ENCODE results near the gene MELK. TPM values are rescaled to one million over a fixed set of nuclear protein-coding genes. Genes with fewer than 3 reads are reported as not detected.
"Not testable (repeated sequence)": the region's sequence is repeated elsewhere in the genome, so short reads cannot be mapped to it uniquely, and the experiment has no call there.

The MELK gene
- total and polyA plus RNA-seq, 12 donors: 0.15 to 3.1 (median 0.28) TPM; not detected in 4

DNA sequence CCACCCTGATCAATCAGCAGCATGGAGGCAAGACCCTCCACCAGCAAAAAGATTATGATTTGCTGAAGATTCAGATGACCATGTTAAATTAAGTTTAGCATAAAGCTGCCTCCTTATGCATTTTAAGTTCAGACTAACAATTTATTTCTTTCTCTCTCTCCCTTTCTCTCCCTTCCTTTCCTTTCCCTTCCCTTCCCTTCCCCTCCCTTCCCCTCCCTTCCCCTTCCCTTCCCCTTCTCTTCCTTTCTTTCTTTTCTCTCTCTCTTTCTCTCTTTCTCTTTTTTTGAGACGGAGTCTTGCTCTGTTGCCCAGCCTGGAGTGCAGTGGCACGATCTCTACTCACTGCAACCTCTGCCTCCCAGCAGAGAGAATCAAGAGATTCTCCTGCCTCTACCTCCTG is 1.4 kb upstream of the MELK start:
- Histone ChIP-seq H3K36me3 (no peaks in the 10 kb centered on the region), H3K4me3 (no peak overlapping the region), H3K9me3 (no peaks in the 10 kb centered on the region), H3K27ac (no peak overlapping the region), H3K27me3 (no peaks in the 10 kb centered on the region), H3K4me1 (peaks cover 0 to 17% (median 12%) of the 10 kb centered on the region in 9 donors)
- no peak for ATAC-seq
- intact Hi-C loops (cut with DNase I): loop anchor here in 1 of 10 donors (5.0 kb wide), 1 partner anchor 164 kb away; no protein-coding TSS in a partner anchor
- 86 to 88% methylated on average over 2 of the region's 2 CpGs for WGBS, 2 donors
- DNase-seq: no peak
- TF ChIP-seq, protein P1, sequence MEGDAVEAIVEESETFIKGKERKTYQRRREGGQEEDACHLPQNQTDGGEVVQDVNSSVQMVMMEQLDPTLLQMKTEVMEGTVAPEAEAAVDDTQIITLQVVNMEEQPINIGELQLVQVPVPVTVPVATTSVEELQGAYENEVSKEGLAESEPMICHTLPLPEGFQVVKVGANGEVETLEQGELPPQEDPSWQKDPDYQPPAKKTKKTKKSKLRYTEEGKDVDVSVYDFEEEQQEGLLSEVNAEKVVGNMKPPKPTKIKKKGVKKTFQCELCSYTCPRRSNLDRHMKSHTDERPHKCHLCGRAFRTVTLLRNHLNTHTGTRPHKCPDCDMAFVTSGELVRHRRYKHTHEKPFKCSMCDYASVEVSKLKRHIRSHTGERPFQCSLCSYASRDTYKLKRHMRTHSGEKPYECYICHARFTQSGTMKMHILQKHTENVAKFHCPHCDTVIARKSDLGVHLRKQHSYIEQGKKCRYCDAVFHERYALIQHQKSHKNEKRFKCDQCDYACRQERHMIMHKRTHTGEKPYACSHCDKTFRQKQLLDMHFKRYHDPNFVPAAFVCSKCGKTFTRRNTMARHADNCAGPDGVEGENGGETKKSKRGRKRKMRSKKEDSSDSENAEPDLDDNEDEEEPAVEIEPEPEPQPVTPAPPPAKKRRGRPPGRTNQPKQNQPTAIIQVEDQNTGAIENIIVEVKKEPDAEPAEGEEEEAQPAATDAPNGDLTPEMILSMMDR (IDR thresholded peaks at IDR 0.05): no peak

DNA sequence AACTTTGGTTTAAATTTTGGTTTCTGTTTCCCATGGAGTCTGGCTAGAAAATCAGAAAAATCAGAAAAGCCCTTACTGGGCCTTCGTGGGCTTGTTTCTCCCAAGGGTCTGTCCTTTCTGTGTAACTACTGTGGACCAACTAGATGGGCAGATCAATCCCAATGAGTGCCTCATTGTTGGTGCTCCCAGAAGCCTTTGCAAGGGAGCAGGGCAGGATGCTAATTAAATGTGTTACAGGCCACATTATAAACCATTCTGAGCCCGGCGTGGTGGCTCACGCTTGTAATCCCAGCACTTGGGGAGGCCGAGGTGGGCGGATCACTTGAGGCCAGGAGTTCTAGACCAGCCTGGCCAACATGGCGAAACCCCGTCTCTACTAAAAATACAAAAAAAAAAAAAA is 1.4 kb downstream of the MELK start:
- WGBS, 2 donors: 91 to 93% methylated on average over 8 of the region's 8 CpGs
- not testable (repeated sequence) for H3K9me3 ChIP-seq, DNase-seq, H3K36me3 ChIP-seq, ATAC-seq, H3K27me3 ChIP-seq
- peak overlapping the region in 1 of 10 donors; percentile 98 for H3K4me3 ChIP-seq
- intact Hi-C loops (cut with DNase I): loop anchor here in 1 of 10 donors (5.0 kb wide), 1 partner anchor 167 kb away; no protein-coding TSS in a partner anchor
- peak overlapping the region in 1 of 10 donors; percentile 89 for H3K27ac ChIP-seq
- H3K4me1 ChIP-seq: peaks cover 0 to 17% (median 12%) of the 10 kb centered on the region in 9 donors

DNA sequence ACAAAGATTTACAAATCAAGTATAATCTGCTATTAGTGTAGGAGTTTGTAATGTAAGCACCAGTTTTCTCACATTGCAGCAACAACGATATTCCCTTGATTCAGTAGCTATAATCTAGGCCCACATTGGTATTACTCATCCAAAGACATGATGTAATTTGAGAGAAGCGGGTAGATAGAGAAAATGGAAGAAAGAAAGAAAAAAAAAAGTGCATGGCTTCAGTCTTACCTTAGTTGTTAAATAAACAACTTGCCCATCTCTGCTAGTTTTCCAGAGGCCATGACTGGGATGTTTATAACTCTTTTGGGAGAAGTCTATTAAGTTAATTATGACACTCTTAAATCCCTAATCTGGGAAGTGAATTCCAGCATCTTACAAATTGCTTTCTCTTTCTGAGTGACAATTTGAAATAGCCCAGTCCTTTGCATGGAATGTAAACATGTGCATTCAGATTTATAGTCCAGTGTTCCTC is 2.8 kb downstream of the MELK start:
- ATAC-seq: no peak
- peaks cover 0 to 3% (median 0%) of the 10 kb centered on the region in 9 donors for H3K36me3 ChIP-seq
- no peak overlapping the region for H3K4me3 ChIP-seq
- TF ChIP-seq, protein P1 (IDR thresholded peaks at IDR 0.05): no peak
- H3K27me3 ChIP-seq: no peaks in the 10 kb centered on the region
- H3K4me1 ChIP-seq: peaks cover 0 to 17% (median 12%) of the 10 kb centered on the region in 9 donors
- no peak overlapping the region for H3K27ac ChIP-seq
- 65 to 69% methylated on average over 2 of the region's 2 CpGs for WGBS, 2 donors
- H3K9me3 ChIP-seq: no peaks in the 10 kb centered on the region
- DNase-seq: no peak
- intact Hi-C loops (cut with DNase I): loop anchor here in 1 of 10 donors (5.0 kb wide), 1 partner anchor 1818 kb away; no protein-coding TSS in a partner anchor

DNA sequence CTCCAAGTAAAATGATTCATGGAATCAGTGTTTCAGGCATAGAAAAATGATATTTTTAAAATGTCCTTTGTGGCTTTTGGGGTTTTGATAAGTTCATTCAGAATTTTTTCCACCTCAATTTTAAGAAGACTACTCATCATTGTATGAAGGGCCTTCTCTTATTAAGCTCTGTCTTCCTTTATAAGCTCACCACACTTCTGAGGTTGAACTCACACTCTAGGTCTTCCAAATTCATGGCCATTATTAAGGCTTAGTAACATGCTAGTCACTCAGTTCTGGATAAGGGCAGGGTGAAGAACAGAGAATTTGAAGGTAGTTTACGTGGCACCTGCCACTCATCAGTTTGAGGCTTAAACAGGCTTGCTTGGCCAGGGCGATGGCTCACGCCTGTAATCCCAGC is 4.2 kb downstream of the MELK start:
- no peak for ATAC-seq
- Histone ChIP-seq H3K4me3 (no peak overlapping the region), H3K36me3 (peaks cover 0 to 3% (median 0%) of the 10 kb centered on the region in 9 donors), H3K9me3 (no peaks in the 10 kb centered on the region), H3K27ac (no peak overlapping the region), H3K4me1 (peaks cover 0 to 17% (median 12%) of the 10 kb centered on the region in 9 donors), H3K27me3 (no peaks in the 10 kb centered on the region)
- DNase-seq: no peak
- TF ChIP-seq, protein P1 (IDR thresholded peaks at IDR 0.05): no peak
- WGBS, 2 donors: 97 to 98% methylated on average over 3 of the region's 3 CpGs
- intact Hi-C loops (cut with DNase I): loop anchor here in 1 of 10 donors (5.0 kb wide), 1 partner anchor 1820 kb away; no protein-coding TSS in a partner anchor

Measured in heart right ventricle (tissue), 16 donors.